ENCODE results near the gene LAMA5. TPM values are rescaled to one million over a fixed set of nuclear protein-coding genes. Genes with fewer than 3 reads are reported as not detected.

LAMA5 gene
- total and polyA plus RNA-seq, 2 of the 8 experiments (the other 6 are each of a cell fraction or from before 2014, with no cell fraction given), result 34.4 to 225 TPM

DNA sequence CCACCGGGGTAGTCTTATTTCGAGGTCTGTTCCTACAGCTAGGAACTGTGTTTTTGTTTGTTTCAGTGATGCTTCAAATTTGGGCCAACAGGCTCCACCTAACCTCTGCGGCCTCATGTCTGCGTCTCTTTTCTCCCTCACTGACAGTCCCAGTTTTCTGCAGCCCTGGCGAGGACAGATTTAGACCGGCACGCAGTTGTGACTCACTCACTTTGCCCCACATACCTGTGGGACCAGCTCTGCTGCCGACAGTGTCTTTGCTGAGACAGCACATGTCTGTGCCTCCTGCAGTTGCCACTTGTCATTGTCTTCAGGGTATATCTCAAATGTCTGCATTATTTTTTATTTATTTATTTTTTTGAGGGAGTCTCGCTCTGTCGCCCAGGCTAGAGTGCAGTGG is 99.6 kb downstream of the LAMA5 start (continued):
- TF ChIP-seq SP4 (IDR thresholded peaks at IDR 0.05; ENCODE audit: low read length) (no peak), HDAC2 (IDR thresholded peaks at IDR 0.05; ENCODE audit: borderline replicate concordance in 1 of 2, low read depth in 2 of 2, low read length in 2 of 2) (no peak), KDM4A (IDR thresholded peaks at IDR 0.05; ENCODE audit: low read depth, low read length, severe bottlenecking) (no peak), ATF3 (IDR thresholded peaks at IDR 0.05; ENCODE audit: insufficient read depth, low read depth, low read length) (no peak), BRCA1 (IDR thresholded peaks at IDR 0.05; ENCODE audit: low read depth, low read length) (no peak)

Measured in H1 (cell line).